ENCODE results near the gene TULP1. TPM values are rescaled to one million over a fixed set of nuclear protein-coding genes. Genes with fewer than 3 reads are reported as not detected.
A peak's percentile ranks its signal among the peaks of the same experiment; 100 is the strongest.

The TULP1 gene
- total and polyA plus RNA-seq, 4 donors, result not detected

- peak overlapping the region; percentile 10 to 50 for H3K27ac ChIP-seq (ENCODE audit: low read depth in 1 of 2, low read length in 2 of 2)
- H3K27me3 ChIP-seq (ENCODE audit: control insufficient read depth in 4 of 4, insufficient read depth in 4 of 4, low read length in 3 of 4), result no peaks in the 10 kb centered on the region
- DNase-seq (ENCODE audit: low spot score), result no peak
- no peak for TF ChIP-seq CTCF (IDR thresholded peaks at IDR 0.05; ENCODE audit: low read depth, low read length, missing input control)
- TF ChIP-seq REST (IDR thresholded peaks at IDR 0.05), result no peak
- no peak for TF ChIP-seq RXRA (IDR thresholded peaks at IDR 0.05)
- TF ChIP-seq YY1 (IDR thresholded peaks at IDR 0.05), result no peak
- TF ChIP-seq ZBTB33 (IDR thresholded peaks at IDR 0.05), result no peak
- no peak for TF ChIP-seq NR2F2 (IDR thresholded peaks at IDR 0.05)
- no peak for TF ChIP-seq SP1 (IDR thresholded peaks at IDR 0.05)
- no peak for TF ChIP-seq FOXA2 (IDR thresholded peaks at IDR 0.05)
- no peak for TF ChIP-seq TAF1 (conservative IDR thresholded peaks at IDR 0.05)
- no peak for TF ChIP-seq RAD21 (IDR thresholded peaks at IDR 0.05)
- no peak for TF ChIP-seq HNF4A (conservative IDR thresholded peaks at IDR 0.05)
- no peak for TF ChIP-seq EGR1 (IDR thresholded peaks at IDR 0.05; ENCODE audit: low read depth in 2 of 2)
- no peak for TF ChIP-seq JUND (IDR thresholded peaks at IDR 0.05)
- no peak for TF ChIP-seq HNF4G (IDR thresholded peaks at IDR 0.05)
- H3K36me3 ChIP-seq (ENCODE audit: control insufficient read depth in 4 of 4, insufficient read depth in 3 of 4, low read depth in 1 of 4, low read length in 3 of 4), result peaks cover 0 to 4% (median 1%) of the 10 kb centered on the region in 4 donors
- no peak overlapping the region for H3K4me3 ChIP-seq (ENCODE audit: low read depth in 1 of 3, low read length in 3 of 3)
- no peak overlapping the region for H3K9ac ChIP-seq (ENCODE audit: low read depth in 1 of 2, low read length in 2 of 2)
- no peaks in the 10 kb centered on the region for H3K9me3 ChIP-seq (ENCODE audit: control insufficient read depth in 4 of 4, low read length in 3 of 4)
- H3K4me1 ChIP-seq (ENCODE audit: control insufficient read depth in 4 of 4, insufficient read depth in 4 of 4, low read length in 3 of 4), result peaks cover 0 to 11% (median 6%) of the 10 kb centered on the region in 4 donors
- 77% methylated on average over 11 of the region's 11 CpGs for WGBS
These were observed 27.3 kb downstream of the TULP1 start for GRCh38 chr6:35485402-35485877.

GRCh38 chr6:35484921-35485392 lies 27.7 kb downstream of the TULP1 start:
- Histone ChIP-seq H3K27ac (ENCODE audit: low read depth in 1 of 2, low read length in 2 of 2) (no peak overlapping the region), H3K9me3 (ENCODE audit: control insufficient read depth in 4 of 4, low read length in 3 of 4) (no peaks in the 10 kb centered on the region), H3K4me3 (ENCODE audit: low read depth in 1 of 3, low read length in 3 of 3) (no peak overlapping the region), H3K4me1 (ENCODE audit: control insufficient read depth in 4 of 4, insufficient read depth in 4 of 4, low read length in 3 of 4) (peaks cover 0 to 11% (median 6%) of the 10 kb centered on the region in 4 donors), H3K9ac (ENCODE audit: low read depth in 1 of 2, low read length in 2 of 2) (no peak overlapping the region), H3K36me3 (ENCODE audit: control insufficient read depth in 4 of 4, insufficient read depth in 3 of 4, low read depth in 1 of 4, low read length in 3 of 4) (peaks cover 0 to 4% (median 1%) of the 10 kb centered on the region in 4 donors), H3K27me3 (ENCODE audit: control insufficient read depth in 4 of 4, insufficient read depth in 4 of 4, low read length in 3 of 4) (no peaks in the 10 kb centered on the region)
- 90% methylated on average over 7 of the region's 7 CpGs for WGBS
- no peak for DNase-seq (ENCODE audit: low spot score)
- no peak for TF ChIP-seq REST (IDR thresholded peaks at IDR 0.05)
- no peak for TF ChIP-seq EGR1 (IDR thresholded peaks at IDR 0.05; ENCODE audit: low read depth in 2 of 2)
- TF ChIP-seq FOXA2 (IDR thresholded peaks at IDR 0.05), result no peak
- no peak for TF ChIP-seq RXRA (IDR thresholded peaks at IDR 0.05)
- TF ChIP-seq ZBTB33 (IDR thresholded peaks at IDR 0.05), result no peak
- no peak for TF ChIP-seq SP1 (IDR thresholded peaks at IDR 0.05)
- TF ChIP-seq MAX (IDR thresholded peaks at IDR 0.05), result no peak
- no peak for TF ChIP-seq YY1 (IDR thresholded peaks at IDR 0.05)
- TF ChIP-seq HNF4A (conservative IDR thresholded peaks at IDR 0.05), result no peak
- TF ChIP-seq HNF4G (IDR thresholded peaks at IDR 0.05), result no peak
